Measurements from ENCODE around the gene TMEM184C. TPM values are rescaled to one million over a fixed set of nuclear protein-coding genes. Genes with fewer than 3 reads are reported as not detected.
A peak's percentile ranks its signal among the peaks of the same experiment; 100 is the strongest.

The TMEM184C gene
- total RNA-seq (ENCODE audit: low replicate concordance): 47.2 and 47.8 TPM in 2 replicates
- long read RNA-seq, full-length matches to known transcripts: 75 of 96 reads
- long read RNA-seq, partial matches to known transcripts: 2 of 96 reads
- long read RNA-seq, other reads (novel, unspliced or antisense): 19 of 96 reads

DNA sequence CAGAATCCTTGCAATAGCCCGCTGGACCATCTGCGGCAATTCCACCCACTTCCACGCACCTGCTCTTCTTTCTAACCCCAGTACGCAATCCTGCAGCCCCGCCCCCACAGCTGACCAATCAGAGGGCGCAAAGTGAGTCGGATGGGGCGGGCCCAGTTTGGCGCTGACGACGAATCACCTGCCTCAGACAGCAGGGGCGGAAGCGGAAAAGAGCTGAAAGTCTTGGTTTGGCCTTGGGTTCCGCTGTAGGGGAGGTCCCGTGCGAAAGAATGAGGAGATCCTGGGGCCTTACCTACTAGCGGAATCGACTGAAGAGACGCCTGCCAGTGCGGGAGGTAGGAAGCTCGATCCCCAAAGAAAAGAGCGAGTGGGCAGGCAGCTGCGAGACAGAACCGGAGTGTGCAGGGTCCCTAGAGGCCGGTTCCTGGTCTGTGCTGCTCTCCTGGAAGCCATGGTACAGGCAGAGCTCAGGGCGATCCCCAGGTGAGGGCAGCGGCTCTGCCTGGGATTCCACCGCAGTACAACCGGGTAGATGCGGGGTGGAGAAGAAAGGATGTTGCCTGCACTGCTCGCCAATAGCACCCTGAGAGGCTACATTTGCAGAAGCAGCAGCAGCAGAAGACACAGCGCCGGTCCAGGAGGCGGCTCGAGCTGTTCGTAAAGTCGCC lies at the start of gene TMEM184C:
TMEM184C (plus strand) TSS at position 225 of the 668 bp plus-strand sequence. CDS start 560 bp downstream, outside the sequence.
- Mint-ChIP-seq H3K4me3 (peak within 1 kb of the TSS; percentile 96), H3K4me1 (ENCODE audit: unreplicated experiment) (peaks cover 13% of the 10 kb centered on the region), H3K27me3 (no peaks in the 10 kb centered on the region), H3K27ac (peak within 1 kb of the TSS; percentile 95), H3K9me3 (no peaks in the 10 kb centered on the region), H3K36me3 (peaks cover 17% of the 10 kb centered on the region)
- TF ChIP-seq, protein P1, sequence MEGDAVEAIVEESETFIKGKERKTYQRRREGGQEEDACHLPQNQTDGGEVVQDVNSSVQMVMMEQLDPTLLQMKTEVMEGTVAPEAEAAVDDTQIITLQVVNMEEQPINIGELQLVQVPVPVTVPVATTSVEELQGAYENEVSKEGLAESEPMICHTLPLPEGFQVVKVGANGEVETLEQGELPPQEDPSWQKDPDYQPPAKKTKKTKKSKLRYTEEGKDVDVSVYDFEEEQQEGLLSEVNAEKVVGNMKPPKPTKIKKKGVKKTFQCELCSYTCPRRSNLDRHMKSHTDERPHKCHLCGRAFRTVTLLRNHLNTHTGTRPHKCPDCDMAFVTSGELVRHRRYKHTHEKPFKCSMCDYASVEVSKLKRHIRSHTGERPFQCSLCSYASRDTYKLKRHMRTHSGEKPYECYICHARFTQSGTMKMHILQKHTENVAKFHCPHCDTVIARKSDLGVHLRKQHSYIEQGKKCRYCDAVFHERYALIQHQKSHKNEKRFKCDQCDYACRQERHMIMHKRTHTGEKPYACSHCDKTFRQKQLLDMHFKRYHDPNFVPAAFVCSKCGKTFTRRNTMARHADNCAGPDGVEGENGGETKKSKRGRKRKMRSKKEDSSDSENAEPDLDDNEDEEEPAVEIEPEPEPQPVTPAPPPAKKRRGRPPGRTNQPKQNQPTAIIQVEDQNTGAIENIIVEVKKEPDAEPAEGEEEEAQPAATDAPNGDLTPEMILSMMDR (conservative IDR thresholded peaks at IDR 0.05): peak; percentile 21
- peak; percentile 96 for DNase-seq (ENCODE audit: extremely low spot score, unreplicated experiment)

DNA sequence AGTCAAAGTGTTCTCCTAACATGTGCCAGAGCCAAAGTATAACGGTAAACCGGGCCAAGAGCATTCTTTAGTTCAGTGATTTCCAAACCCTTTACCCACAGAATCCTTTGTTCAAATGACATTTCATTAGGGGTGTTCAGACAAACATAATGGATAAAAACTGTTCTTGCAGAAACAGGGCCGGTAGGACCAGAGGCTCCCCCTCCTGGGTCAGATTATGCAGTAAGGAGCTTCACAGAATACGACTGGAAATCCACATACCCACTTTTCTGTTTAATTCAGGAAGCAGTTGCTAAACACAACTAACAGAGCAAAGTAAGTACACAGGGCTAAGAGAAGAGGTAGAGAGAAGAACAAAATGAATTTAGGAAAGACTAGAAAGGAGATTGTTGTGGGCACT lies 46.6 kb upstream of the TMEM184C start:
- Mint-ChIP-seq H3K4me3 (no peak overlapping the region), H3K4me1 (ENCODE audit: unreplicated experiment) (no peaks in the 10 kb centered on the region), H3K27ac (no peak overlapping the region), H3K27me3 (no peaks in the 10 kb centered on the region), H3K9me3 (peaks cover 18% of the 10 kb centered on the region), H3K36me3 (no peaks in the 10 kb centered on the region)
- DNase-seq (ENCODE audit: extremely low spot score, unreplicated experiment): no peak
- TF ChIP-seq, protein P1 (conservative IDR thresholded peaks at IDR 0.05): no peak

DNA sequence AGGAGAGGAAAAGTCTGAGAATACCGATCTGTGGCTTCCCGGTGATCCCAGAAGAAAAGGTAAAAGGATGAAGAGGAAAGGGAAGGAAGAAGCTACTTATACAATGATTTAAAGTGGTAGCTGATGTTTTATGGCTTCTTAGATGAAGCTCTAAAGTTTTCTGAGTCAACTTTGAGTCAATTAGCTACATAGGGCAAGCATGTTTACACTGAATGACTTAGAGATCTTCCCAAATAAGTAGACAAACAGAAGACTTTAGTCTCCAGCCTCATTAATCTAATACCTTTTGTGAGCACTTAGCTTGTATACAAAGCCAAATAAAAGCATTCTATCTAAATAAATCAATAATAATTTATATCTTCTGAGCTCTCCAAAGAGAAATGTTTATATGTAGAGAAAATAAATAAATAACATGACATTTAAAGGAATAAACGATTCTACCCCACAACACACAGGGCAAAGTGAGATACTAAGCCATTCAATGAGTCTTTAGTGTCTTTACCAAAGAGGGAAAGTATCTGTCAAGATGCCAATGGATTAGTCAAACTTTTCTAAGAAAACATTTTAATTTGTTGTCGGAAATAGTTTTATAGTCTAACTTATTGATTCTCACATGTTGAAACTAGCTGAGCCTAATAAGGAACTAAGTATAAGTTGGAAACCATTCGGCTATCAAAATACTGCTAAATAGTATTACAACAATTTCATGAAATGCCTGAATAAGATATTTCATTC lies 46.0 kb upstream of the TMEM184C start:
- TF ChIP-seq, protein P1 (conservative IDR thresholded peaks at IDR 0.05): no peak
- no peaks in the 10 kb centered on the region for H3K27me3 Mint-ChIP-seq
- no peaks in the 10 kb centered on the region for H3K36me3 Mint-ChIP-seq
- no peak overlapping the region for H3K4me3 Mint-ChIP-seq
- H3K9me3 Mint-ChIP-seq: peaks cover 18% of the 10 kb centered on the region
- no peak overlapping the region for H3K27ac Mint-ChIP-seq
- no peak for DNase-seq (ENCODE audit: extremely low spot score, unreplicated experiment)
- H3K4me1 Mint-ChIP-seq (ENCODE audit: unreplicated experiment): no peaks in the 10 kb centered on the region

DNA sequence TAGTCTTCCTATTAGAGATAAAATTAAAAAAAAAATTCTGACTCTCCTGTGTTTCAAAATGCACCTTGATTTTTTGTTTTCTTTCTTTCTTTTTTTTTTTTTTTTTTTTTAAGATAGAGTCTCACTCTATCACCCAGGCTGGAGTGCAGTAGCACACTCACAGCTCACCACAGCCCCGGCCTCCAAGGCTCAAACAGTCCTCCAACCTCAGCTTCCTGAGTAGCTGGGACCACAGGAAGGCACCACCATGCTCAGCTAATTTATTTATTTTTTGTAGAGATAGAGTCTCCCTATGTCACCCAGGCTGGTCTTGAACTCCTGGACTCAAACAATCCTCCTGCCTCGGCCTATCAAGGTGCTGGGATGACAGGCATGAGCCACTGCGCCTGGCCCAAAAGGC lies 41.1 kb upstream of the TMEM184C start:
- DNase-seq (ENCODE audit: extremely low spot score, unreplicated experiment): no peak
- TF ChIP-seq, protein P1 (conservative IDR thresholded peaks at IDR 0.05): no peak
- no peak overlapping the region for H3K27ac Mint-ChIP-seq
- H3K4me1 Mint-ChIP-seq (ENCODE audit: unreplicated experiment): no peaks in the 10 kb centered on the region
- no peaks in the 10 kb centered on the region for H3K27me3 Mint-ChIP-seq
- no peaks in the 10 kb centered on the region for H3K36me3 Mint-ChIP-seq
- no peak overlapping the region for H3K4me3 Mint-ChIP-seq
- H3K9me3 Mint-ChIP-seq: no peaks in the 10 kb centered on the region

DNA sequence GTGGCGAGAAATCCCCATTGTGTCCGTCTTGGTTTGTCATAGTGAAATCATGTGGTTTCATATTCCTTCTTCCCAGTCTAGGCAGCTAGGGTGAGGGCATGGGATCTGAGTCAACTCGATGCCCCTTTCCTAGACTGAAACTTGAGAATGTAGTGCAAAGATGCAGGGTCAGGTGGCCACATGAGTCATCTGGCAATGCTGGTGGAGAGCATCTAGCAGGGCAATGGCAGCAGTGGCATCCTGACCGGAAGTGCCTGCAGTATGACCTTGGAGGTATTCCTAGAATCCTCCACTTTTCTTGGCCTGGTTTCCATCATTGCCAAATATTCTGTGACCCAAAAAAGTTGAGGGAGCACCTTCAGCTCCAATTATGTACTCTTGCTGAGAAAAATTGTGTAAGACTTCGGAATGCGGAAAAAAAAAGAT lies 39.1 kb upstream of the TMEM184C start:
- no peak for DNase-seq (ENCODE audit: extremely low spot score, unreplicated experiment)
- H3K27ac Mint-ChIP-seq: no peak overlapping the region
- H3K4me1 Mint-ChIP-seq (ENCODE audit: unreplicated experiment): peaks cover 5% of the 10 kb centered on the region
- no peak overlapping the region for H3K4me3 Mint-ChIP-seq
- no peaks in the 10 kb centered on the region for H3K36me3 Mint-ChIP-seq
- TF ChIP-seq, protein P1 (conservative IDR thresholded peaks at IDR 0.05): no peak
- H3K27me3 Mint-ChIP-seq: no peaks in the 10 kb centered on the region
- H3K9me3 Mint-ChIP-seq: no peaks in the 10 kb centered on the region

All from type B pancreatic cell (in vitro differentiated cells).